NCI-H2029 treated with DMSO at 0.1 percent for 48 hours (cell line): ENCODE data around the gene ITPK1.

Source experiments
- DNase-seq: peaks from one replicate; lab custom pipeline; 2025; lab: John Stamatoyannopoulos, UW

The ITPK1 gene

GRCh38 chr14:92937051-92937937, 178.4 kb downstream of the ITPK1 start:
- DNase-seq: no peak

GRCh38 chr14:92936085-92936484, 179.6 kb downstream of the ITPK1 start:
- no peak for DNase-seq

- DNase-seq: no peak
Measured at GRCh38 chr14:92935446-92935845, 180.3 kb downstream of the ITPK1 start.

GRCh38 chr14:92934196-92935085, 181.3 kb downstream of the ITPK1 start:
- DNase-seq: no peak

- DNase-seq: no peak
Measured at GRCh38 chr14:92933481-92933880, 182.2 kb downstream of the ITPK1 start.

GRCh38 chr14:92932448-92933395, 183.0 kb downstream of the ITPK1 start:
- DNase-seq: no peak

- no peak for DNase-seq
Measured at GRCh38 chr14:92931681-92932447, 183.9 kb downstream of the ITPK1 start.

- DNase-seq: no peak
Measured at GRCh38 chr14:92930737-92931602, 184.8 kb downstream of the ITPK1 start.

- DNase-seq: no peak
Measured at GRCh38 chr14:92929689-92930608, 185.8 kb downstream of the ITPK1 start.

- DNase-seq: no peak
Measured at GRCh38 chr14:92928961-92929688, 186.6 kb downstream of the ITPK1 start.

- no peak for DNase-seq
Measured at GRCh38 chr14:92928258-92928629, 187.5 kb downstream of the ITPK1 start.

- no peak for DNase-seq
Measured at GRCh38 chr14:92927349-92928257, 188.1 kb downstream of the ITPK1 start.

- DNase-seq: no peak
Measured at GRCh38 chr14:92926931-92927330, 188.8 kb downstream of the ITPK1 start.

GRCh38 chr14:92926180-92926845, 189.4 kb downstream of the ITPK1 start:
- DNase-seq: no peak

- no peak for DNase-seq
Measured at GRCh38 chr14:92925446-92925845, 190.3 kb downstream of the ITPK1 start.

- no peak for DNase-seq
Measured at GRCh38 chr14:92924247-92924646, 191.5 kb downstream of the ITPK1 start.

GRCh38 chr14:92923744-92924103, 192.0 kb downstream of the ITPK1 start:
- no peak for DNase-seq
